HG02981 (cell line): Measurements from ENCODE around the gene ENAH.
A peak's percentile ranks its signal among the peaks of the same experiment; 100 is the strongest.
"Not testable (repeated sequence)": the region's sequence is repeated elsewhere in the genome, so short reads cannot be mapped to it uniquely, and the experiment has no call there.

Experiments used
- ATAC-seq: cut with Tn5 transposase; IDR thresholded peaks from one replicate; pipeline ENCODE4 v1.9.1; 2021; ENCODE audit warnings: mild to moderate bottlenecking, moderate library complexity; ENCODE audit not compliant: unreplicated experiment

The ENAH gene

GRCh38 chr1:225677350-225678124 is 24.6 kb upstream of the ENAH start:
- ATAC-seq = no peak

GRCh38 chr1:225674381-225674780 is 21.5 kb upstream of the ENAH start:
- ATAC-seq = no peak

GRCh38 chr1:225670806-225671733 is 18.1 kb upstream of the ENAH start:
- no peak for ATAC-seq

DNA sequence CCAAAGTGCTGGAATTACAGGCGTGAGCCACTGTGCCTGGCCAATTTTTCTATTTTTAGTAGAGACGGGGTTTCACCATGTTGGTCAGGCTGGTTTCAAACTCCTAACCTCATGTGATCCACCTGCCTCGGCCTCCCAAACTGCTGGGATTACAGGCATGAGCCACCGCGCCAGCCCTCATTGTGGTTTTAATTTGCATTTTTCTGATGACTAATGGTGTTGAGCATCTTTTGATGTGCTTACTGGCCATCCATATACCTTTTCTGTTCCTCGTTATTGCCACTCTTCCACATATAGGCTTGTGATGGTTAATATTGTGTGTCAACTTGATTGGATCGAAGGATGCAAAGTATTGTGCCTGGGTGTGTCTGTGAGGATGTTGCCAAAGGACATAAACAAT is 17.4 kb upstream of the ENAH start:
- no peak for ATAC-seq

DNA sequence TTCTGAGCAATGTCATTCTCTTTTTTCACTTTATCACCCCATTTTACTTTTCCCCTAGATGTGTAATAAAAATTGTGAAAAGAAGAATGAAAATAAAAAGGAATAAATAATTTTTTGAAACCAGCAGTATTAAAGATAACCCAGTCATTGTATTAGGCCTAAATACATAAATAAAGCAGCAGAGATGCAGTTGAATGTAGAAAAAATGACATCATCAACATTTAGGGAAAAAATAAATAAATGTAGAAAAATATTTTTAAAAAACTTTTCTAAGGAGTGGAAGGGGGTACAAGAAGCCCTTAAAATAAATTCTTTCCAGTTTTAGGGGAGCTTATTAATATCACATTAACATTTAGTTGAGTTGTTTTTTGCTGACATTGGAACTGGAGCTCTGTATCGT is 15.3 kb upstream of the ENAH start:
- no peak for ATAC-seq

GRCh38 chr1:225667362-225667761 is 14.4 kb upstream of the ENAH start:
- no peak for ATAC-seq

GRCh38 chr1:225666495-225666894 is 13.6 kb upstream of the ENAH start:
- no peak for ATAC-seq

DNA sequence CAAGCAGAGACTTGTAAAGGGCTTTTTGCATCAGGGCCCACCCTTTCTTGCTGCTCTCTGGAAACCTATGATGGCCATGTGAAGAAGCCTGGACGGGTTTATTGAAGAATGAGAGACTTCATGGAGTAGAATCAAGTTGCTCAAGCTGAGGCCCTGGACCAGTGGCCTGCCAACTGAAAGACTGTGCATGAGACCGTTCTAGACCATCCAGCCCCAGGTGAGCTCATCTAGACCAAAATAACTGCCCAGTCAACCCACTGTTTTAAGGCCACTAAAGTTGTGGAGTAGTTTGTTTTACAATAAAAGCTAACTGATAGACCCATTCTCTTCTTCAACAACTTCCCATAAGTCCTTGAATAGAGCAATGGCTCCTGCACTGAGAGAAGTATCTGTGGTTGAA is 11.8 kb upstream of the ENAH start:
- ATAC-seq = no peak

GRCh38 chr1:225662155-225662554 is 9.2 kb upstream of the ENAH start:
- ATAC-seq = no peak

- ATAC-seq = no peak
Observed at GRCh38 chr1:225660544-225660946, 7.6 kb upstream of the ENAH start.

GRCh38 chr1:225658041-225658440 is 5.1 kb upstream of the ENAH start:
- no peak for ATAC-seq

DNA sequence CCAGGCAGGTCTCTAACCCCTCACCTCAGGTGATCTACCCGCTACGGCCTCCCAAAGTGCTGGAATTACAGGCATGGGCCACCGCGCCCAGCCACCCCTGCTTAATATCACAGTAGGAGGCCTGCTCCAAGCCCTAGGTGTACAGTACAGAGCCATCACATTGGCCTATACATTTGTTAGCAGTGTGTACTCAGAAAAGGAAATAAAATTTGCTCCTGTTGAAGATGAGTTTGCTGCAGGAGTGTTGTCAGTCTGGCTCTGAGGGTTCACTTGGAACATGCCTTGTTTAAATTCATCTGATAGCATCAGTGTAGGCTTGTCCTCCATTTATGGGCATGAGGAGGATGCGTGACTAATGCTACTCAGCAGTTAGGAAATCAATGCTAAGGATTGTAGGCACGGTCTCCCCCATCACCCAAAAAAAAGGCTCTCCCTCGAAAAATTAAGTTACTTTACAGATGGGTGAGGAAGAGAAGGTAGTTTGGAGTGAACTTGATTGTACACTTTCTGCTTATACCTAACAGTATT is 4.6 kb upstream of the ENAH start:
- no peak for ATAC-seq

DNA sequence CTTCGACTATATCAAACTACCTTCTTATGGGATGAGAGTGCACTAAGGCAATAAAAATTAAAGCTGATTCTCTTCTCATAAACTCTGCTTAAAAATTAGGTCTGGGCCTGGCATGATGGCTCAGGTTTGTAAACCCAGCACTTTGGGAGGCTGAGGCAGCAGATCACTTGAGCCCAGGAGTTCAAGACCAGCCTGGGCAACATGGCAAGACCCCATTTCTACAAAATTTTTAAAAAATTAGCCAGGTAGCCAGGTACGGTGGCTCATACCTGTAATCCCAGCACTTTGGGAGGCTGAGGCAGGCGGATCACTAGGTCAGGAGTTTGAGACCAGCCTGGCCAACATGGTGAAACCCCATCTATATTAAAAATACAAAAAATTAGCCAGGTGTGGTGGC is 3.3 kb upstream of the ENAH start:
- not testable (repeated sequence) for ATAC-seq

DNA sequence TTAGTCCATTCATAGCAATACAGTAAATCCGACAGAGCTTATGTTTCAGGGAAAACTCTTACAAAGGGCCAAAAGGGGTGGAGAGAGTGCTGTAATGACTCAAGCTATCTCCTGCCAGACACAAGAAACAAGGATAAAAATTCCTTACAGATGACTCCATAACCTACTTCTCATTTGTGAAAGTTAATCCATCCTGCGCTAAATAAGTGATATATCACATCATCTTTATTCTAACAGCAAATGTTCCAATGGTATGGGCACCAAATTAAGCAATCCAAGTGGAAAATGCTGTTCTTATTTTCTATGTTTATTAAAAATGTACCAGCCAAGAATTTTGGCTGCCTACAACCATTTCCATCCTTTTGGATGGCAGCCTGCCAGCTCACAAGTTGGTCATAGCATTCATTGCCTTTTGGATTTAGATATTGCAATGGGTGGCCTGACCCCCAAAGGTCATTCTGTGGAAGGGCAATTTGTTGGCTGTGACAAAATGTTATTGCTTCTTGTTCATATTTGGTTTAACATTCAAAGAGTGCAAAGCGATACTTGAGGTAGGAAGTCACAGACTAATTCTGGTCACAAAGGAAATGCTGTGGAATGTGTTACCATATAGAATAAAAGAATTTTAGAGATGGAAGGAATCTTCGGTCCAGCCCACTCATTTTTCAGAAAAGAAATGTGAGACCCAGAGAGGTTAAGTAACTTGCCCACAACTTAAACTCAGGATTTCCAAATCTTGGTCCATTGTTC is 2.8 kb upstream of the ENAH start:
- ATAC-seq = no peak

GRCh38 chr1:225654688-225655508 is 2.0 kb upstream of the ENAH start:
- ATAC-seq = no peak

GRCh38 chr1:225654277-225654597 is 1.3 kb upstream of the ENAH start:
- ATAC-seq = no peak

DNA sequence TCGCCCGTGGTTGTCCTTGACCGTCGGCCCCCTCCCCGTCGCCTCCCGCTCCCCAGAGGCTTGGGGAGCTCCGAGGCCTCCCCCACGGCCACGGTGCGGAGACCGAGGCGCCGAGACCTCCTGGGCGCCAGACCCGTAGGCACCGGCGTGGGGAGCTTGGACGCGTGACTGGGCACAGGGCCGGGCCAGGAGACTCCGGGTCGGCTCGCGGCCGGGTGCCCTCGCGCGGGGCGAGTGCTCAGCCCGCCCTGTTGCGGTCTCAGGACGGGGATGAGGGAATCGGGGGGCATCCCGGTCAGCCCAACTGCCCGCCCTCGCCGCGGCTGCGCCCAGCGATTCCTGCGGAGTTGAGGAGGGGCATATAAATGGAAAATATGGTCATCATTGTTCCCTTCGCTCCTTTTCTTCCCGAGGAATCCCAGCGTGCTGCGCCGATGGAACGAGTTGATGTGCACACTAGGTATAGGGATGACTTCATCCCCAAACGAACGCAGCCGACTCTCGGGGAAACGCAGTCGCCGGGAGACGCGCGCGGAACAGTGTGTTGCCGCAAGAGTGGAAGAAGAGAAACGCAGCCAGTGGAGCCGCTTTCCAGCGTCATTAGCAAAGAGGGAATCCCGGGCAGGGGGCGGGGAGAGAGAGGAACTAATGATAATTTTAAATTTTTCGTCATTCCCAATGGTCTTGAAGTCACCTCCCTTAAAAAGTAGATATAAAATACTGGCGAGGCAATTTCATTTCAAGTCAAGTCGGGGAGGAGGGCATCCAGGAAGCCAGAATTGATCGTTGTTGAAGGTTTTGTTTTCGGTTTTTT is 747 bp upstream of the ENAH start:
- peak; percentile 27 for ATAC-seq

- ATAC-seq = no peak
Observed at GRCh38 chr1:225651872-225652728, 823 bp downstream of the ENAH start.
